Measurements from ENCODE around the gene KIFBP. TPM values are rescaled to one million over a fixed set of nuclear protein-coding genes. Genes with fewer than 3 reads are reported as not detected.
"Not testable (repeated sequence)": the region's sequence is repeated elsewhere in the genome, so short reads cannot be mapped to it uniquely, and the experiment has no call there.

The KIFBP gene
- total RNA-seq, 1 experiment from 2014 or later, result 37.3 TPM

GRCh38 chr10:68989317-68989990 lies 851 bp downstream of the KIFBP start:
- in situ Hi-C loops (cut with HindIII; ENCODE audit: low pct_unique_long_range_greater_than_20kb, low sequenced_read_pairs), result no loop called here
- no peak for DNase-seq (ENCODE audit: low read depth)

GRCh38 chr10:68992636-68993440 lies 4.2 kb downstream of the KIFBP start:
- no peak for DNase-seq (ENCODE audit: low read depth)
- in situ Hi-C loops (cut with HindIII; ENCODE audit: low pct_unique_long_range_greater_than_20kb, low sequenced_read_pairs), result no loop called here

DNA sequence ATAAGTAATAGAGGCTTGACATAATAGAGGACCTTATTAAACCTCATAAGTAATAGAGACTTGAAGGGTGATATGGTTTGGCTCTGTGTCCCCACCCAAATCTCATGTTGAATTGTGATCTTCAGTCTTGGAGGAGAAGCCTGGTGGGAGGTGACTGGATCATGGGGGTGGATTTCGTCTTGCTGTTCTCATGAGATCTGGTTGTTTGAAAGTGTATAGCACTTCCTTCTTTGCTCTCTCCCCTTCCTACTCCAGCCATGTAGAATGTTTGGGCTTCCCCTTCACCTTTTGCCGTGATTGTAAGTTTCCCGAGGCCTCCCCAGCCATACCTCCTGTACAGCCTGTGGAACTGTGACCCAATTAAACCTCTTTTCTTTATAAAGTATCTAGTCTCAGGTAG lies 8.6 kb downstream of the KIFBP start:
- in situ Hi-C loops (cut with HindIII; ENCODE audit: low pct_unique_long_range_greater_than_20kb, low sequenced_read_pairs), result no loop called here
- no peak for DNase-seq (ENCODE audit: low read depth)

DNA sequence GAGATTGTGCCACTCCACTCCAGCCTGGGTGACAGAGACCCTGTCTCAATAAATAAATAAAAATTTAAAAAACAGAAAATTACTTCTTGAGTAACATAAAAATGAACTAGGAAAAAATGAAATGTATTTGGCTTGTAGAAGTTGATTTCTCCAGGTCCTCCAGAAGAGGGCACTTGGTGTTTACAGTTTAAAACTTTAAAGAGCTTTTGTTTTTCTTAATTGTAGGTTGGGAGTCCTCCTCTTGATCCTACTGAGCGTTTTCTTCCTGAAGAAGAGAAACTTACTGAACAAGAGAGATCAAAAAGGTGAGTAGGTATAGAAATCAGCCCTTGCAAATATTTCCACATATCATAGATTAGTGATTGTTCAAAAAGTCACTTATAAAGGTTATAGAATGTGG lies 16.2 kb downstream of the KIFBP start:
- in situ Hi-C loops (cut with HindIII; ENCODE audit: low pct_unique_long_range_greater_than_20kb, low sequenced_read_pairs), result no loop called here
- DNase-seq (ENCODE audit: low read depth), result peak; percentile 35

- in situ Hi-C loops (cut with HindIII; ENCODE audit: low pct_unique_long_range_greater_than_20kb, low sequenced_read_pairs), result no loop called here
- no peak for DNase-seq (ENCODE audit: low read depth)
Measured at GRCh38 chr10:69005704-69006485, 17.3 kb downstream of the KIFBP start.

DNA sequence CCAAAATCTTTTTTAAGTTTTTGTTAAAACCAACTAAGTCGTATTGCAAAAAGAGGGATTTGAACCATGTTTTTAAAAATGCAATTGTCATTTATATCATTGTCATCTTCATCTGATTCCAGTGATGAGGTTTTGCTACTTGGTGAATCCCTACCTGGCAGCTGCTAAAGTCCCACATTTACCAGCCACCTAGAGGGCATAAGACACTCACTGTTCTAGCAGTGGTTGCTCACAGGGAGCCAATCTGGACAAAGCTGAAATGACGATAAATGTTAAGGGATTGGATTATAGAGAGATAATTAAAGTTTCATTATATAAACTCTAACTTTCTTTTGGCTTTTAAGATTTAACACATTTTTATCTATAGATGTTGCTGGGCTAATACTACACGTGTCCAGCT lies 18.7 kb downstream of the KIFBP start:
- in situ Hi-C loops (cut with HindIII; ENCODE audit: low pct_unique_long_range_greater_than_20kb, low sequenced_read_pairs), result no loop called here
- no peak for DNase-seq (ENCODE audit: low read depth)

- DNase-seq (ENCODE audit: low read depth), result no peak
- in situ Hi-C loops (cut with HindIII; ENCODE audit: low pct_unique_long_range_greater_than_20kb, low sequenced_read_pairs), result no loop called here
Measured at GRCh38 chr10:69009360-69009759, 20.8 kb downstream of the KIFBP start.

- in situ Hi-C loops (cut with HindIII; ENCODE audit: low pct_unique_long_range_greater_than_20kb, low sequenced_read_pairs), result no loop called here
Measured at GRCh38 chr10:69010151-69010640, 21.6 kb downstream of the KIFBP start.

GRCh38 chr10:69012778-69013177 lies 24.2 kb downstream of the KIFBP start:
- in situ Hi-C loops (cut with HindIII; ENCODE audit: low pct_unique_long_range_greater_than_20kb, low sequenced_read_pairs); DNase-seq (ENCODE audit: low read depth): not testable (repeated sequence)

More at GRCh38 chr10:69010151-69010640, 21.6 kb downstream of the KIFBP start:
- DNase-seq (ENCODE audit: low read depth), result no peak

- in situ Hi-C loops (cut with HindIII; ENCODE audit: low pct_unique_long_range_greater_than_20kb, low sequenced_read_pairs), result no loop called here
- DNase-seq (ENCODE audit: low read depth), result no peak
Measured at GRCh38 chr10:69014171-69014570, 25.6 kb downstream of the KIFBP start.

DNA sequence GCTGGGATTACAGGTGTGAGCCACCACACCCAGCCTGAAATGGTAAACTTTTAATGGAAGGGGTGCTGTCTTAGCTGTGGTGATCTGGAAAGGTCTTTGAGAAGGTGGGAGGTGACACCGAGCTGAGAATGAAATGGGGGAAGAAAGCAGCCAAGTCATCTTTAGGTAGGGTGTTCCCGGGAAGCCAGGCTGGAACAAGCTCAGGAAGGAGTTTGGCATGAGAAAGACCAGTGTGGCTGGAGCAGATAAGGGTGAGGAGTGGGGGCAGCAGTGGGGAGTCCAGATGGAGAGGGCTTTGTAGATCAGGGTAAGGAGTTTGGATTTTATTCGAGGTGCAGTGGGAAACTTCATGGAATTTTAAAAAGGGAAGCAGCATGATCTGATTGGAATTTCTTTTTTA lies 30.0 kb downstream of the KIFBP start:
- in situ Hi-C loops (cut with HindIII; ENCODE audit: low pct_unique_long_range_greater_than_20kb, low sequenced_read_pairs), result no loop called here
- DNase-seq (ENCODE audit: low read depth), result no peak

- in situ Hi-C loops (cut with HindIII; ENCODE audit: low pct_unique_long_range_greater_than_20kb, low sequenced_read_pairs), result no loop called here
Measured at GRCh38 chr10:69022611-69023010, 34.0 kb downstream of the KIFBP start.

GRCh38 chr10:69025370-69025896 lies 36.8 kb downstream of the KIFBP start:
- no peak for DNase-seq (ENCODE audit: low read depth)
- in situ Hi-C loops (cut with HindIII; ENCODE audit: low pct_unique_long_range_greater_than_20kb, low sequenced_read_pairs), result no loop called here

More at GRCh38 chr10:69022611-69023010, 34.0 kb downstream of the KIFBP start:
- DNase-seq (ENCODE audit: low read depth), result no peak

DNA sequence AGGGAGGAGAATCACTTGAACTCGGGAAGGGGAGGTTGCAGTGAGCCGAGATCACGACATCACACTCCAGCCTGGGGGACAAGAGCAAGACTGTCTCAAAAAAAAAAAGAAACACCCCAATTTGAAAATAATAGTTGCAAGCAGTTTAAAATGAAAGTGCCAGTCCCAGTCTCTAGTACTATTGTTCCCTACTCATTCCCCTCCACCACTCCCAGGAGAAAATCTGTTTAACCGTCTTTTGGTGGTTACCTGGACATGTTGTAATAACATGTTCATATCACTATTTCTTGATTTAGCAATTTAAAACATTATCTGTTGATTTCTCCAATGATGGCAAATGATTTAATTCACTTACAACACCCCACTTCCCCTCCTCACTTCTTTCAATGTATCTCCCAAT lies 44.7 kb downstream of the KIFBP start:
- in situ Hi-C loops (cut with HindIII; ENCODE audit: low pct_unique_long_range_greater_than_20kb, low sequenced_read_pairs), result no loop called here
- no peak for DNase-seq (ENCODE audit: low read depth)

DNA sequence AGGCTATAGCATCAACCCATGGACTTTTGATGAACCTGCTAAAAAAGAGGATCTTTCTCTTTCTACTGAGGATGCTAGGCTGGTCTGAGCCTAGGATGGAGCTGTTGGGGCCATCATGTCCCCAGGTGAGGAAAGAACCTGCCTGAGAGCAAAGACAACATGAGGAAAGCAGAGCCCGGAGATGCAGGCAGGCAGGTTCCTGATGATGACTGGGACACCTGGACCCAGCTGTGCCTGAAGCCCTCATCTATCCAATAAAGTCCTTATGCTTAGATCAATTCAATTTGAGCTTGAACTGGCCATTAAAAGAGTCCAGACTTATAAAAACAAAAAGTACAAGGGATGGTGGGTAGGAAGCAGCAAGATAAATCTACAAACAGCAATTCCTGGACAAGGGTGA lies 48.9 kb downstream of the KIFBP start:
- no peak for DNase-seq (ENCODE audit: low read depth)
- in situ Hi-C loops (cut with HindIII; ENCODE audit: low pct_unique_long_range_greater_than_20kb, low sequenced_read_pairs), result no loop called here

- in situ Hi-C loops (cut with HindIII; ENCODE audit: low pct_unique_long_range_greater_than_20kb, low sequenced_read_pairs); DNase-seq (ENCODE audit: low read depth): not testable (repeated sequence)
Measured at GRCh38 chr10:69040904-69041303, 52.3 kb downstream of the KIFBP start.

DNA sequence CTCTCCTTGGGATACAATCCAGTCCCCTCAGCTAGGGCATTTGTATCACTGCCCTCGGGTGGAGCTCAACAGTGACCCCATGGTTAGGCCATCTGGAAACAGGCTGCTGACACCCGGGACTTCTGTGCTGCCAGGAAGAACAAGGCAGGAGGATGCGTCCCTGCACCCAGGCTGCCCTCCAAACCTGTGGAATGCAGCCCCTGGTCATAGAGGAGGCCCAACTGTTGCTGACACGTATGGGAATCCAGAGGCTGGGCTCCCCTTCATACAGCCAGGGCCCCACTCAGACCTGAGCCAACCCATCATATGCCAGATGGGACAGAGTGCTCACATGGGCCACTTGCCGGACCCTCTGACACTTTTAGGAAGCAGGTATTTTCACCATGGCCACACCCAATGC lies 53.8 kb downstream of the KIFBP start:
- in situ Hi-C loops (cut with HindIII; ENCODE audit: low pct_unique_long_range_greater_than_20kb, low sequenced_read_pairs), result no loop called here
- DNase-seq (ENCODE audit: low read depth), result no peak

DNA sequence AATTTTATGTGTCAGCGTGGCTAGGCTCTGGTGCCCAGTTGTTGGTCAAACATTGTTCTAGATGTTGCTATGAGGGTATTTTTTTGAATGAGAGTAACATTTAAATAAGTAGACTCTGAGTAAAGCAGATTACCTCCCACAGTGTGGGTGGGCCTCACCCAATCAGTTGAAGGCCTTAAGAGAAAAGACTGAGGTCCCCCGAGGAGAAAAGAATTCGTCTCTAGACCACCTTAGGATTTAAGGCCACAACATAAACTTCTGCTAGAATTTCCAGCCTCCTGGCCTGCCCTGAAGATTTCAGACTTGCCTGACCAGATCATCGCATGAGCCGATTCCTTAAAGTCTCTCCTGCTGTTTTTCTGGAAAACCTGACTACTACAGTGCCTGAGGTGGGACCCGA lies 54.2 kb downstream of the KIFBP start:
- no peak for DNase-seq (ENCODE audit: low read depth)
- in situ Hi-C loops (cut with HindIII; ENCODE audit: low pct_unique_long_range_greater_than_20kb, low sequenced_read_pairs), result no loop called here
